HuH-7.5 (cell line): Measurements from ENCODE around the gene JCAD.
"Not testable (repeated sequence)": the region's sequence is repeated elsewhere in the genome, so short reads cannot be mapped to it uniquely, and the experiment has no call there.

Experiments
- DNase-seq: peaks from one replicate; pipeline ENCODE4 v3.0.0; 2011; ENCODE audit warnings: low spot score

JCAD gene

GRCh38 chr10:30059209-30060107 is at the start of gene JCAD:
JCAD (minus strand) TSS chr10:30059586; CDS start chr10:30047812, 11,774 bp downstream.
- DNase-seq: no peak

GRCh38 chr10:30106987-30107386 is 47.6 kb upstream of the JCAD start:
- DNase-seq: no peak

- no peak for DNase-seq
Observed at GRCh38 chr10:30103595-30104320, 44.4 kb upstream of the JCAD start.

- DNase-seq: not testable (repeated sequence)
Observed at GRCh38 chr10:30099706-30100105, 40.3 kb upstream of the JCAD start.

GRCh38 chr10:30099101-30099500 is 39.7 kb upstream of the JCAD start:
- DNase-seq: no peak

GRCh38 chr10:30098629-30099028 is 39.2 kb upstream of the JCAD start:
- DNase-seq: no peak

GRCh38 chr10:30096564-30096963 is 37.2 kb upstream of the JCAD start:
- DNase-seq: no peak

- DNase-seq: no peak
Observed at GRCh38 chr10:30095631-30096422, 36.4 kb upstream of the JCAD start.

GRCh38 chr10:30094601-30095000 is 35.2 kb upstream of the JCAD start:
- DNase-seq: no peak

- DNase-seq: no peak
Observed at GRCh38 chr10:30093303-30093950, 34.0 kb upstream of the JCAD start.

- no peak for DNase-seq
Observed at GRCh38 chr10:30092151-30092790, 32.9 kb upstream of the JCAD start.

- DNase-seq: no peak
Observed at GRCh38 chr10:30091136-30091535, 31.8 kb upstream of the JCAD start.

GRCh38 chr10:30088178-30088577 is 28.8 kb upstream of the JCAD start:
- DNase-seq: no peak

GRCh38 chr10:30083934-30084333 is 24.5 kb upstream of the JCAD start:
- no peak for DNase-seq

- no peak for DNase-seq
Observed at GRCh38 chr10:30081182-30081581, 21.8 kb upstream of the JCAD start.

- DNase-seq: no peak
Observed at GRCh38 chr10:30080161-30080560, 20.8 kb upstream of the JCAD start.

- no peak for DNase-seq
Observed at GRCh38 chr10:30079408-30079807, 20.0 kb upstream of the JCAD start.

- DNase-seq: no peak
Observed at GRCh38 chr10:30075481-30075880, 16.1 kb upstream of the JCAD start.

GRCh38 chr10:30074933-30075332 is 15.5 kb upstream of the JCAD start:
- DNase-seq: no peak

GRCh38 chr10:30074090-30074489 is 14.7 kb upstream of the JCAD start:
- no peak for DNase-seq

GRCh38 chr10:30073767-30074060 is 14.3 kb upstream of the JCAD start:
- no peak for DNase-seq
